Measurements from ENCODE around the gene TXNRD2.

The TXNRD2 gene

GRCh38 chr22:19902245-19902715 lies 39.3 kb downstream of the TXNRD2 start:
- DNase-seq = no peak

DNA sequence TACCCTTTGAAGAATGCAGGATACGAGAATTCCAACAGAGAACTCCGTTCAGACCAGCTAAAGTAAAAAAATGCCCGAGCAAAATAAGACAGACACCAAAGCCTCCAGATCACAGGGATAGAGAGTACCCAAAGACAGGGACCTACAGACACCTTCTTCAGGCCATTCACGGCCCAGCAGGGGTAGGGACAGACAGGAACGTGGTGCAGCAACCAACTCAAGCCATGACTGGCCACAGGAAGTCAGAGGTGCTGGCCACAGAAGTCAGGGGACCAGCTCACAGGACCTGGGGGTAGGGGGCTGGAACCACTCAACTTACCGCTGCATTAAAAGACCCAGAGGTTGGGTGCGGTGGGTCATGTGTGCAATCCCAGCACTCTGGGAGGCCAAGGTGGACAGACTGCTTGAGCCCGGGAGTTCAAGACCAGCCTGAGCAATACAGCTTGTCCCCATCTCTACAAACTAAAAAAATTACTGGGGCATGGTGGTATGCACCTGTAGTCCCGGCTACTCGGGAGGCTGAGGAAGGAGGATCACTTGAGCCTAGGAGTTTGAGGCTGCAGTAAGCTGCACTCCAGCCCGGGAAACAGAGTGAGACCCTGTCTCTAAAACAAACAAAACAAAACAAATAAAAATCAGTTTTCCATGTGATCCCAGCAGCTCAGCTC lies 39.9 kb downstream of the TXNRD2 start:
- DNase-seq = no peak

GRCh38 chr22:19900707-19901436 lies 40.7 kb downstream of the TXNRD2 start:
- DNase-seq = no peak

DNA sequence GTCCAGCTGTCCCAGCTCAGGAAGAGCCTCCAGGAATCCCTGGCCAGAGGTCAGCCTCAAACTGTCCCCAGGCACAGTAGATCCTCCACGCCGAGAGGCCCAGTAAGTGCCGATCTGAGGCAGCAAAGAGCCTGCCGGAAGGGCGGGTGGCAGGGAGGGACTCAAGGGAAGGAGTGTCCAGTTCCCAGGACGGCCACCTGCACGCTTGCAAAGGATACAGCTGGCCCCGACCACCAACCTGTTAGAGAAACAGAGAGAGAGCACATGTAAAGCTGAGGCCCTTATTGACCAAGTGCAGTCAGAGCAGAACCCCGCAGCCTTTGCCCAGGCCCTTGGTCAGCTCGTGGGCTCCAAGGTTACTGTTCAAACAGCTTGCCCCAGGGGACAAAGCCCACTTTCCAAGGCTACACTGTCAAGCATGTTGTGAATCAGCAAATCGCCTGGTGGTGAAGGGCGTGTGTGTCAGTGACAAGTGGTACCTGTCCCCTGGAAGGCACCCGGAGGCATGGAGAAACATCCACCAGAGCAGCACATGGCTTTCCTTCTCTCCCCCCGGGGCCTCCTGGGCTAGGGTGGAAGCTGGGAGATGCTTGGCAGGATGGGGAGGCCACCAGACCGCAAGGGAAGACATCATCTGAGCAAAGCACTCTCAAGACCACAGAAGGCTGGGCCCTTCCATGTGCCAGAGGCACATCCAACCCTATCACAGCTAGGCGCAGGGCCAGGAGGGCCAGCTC lies 42.6 kb downstream of the TXNRD2 start:
- no peak for DNase-seq

DNA sequence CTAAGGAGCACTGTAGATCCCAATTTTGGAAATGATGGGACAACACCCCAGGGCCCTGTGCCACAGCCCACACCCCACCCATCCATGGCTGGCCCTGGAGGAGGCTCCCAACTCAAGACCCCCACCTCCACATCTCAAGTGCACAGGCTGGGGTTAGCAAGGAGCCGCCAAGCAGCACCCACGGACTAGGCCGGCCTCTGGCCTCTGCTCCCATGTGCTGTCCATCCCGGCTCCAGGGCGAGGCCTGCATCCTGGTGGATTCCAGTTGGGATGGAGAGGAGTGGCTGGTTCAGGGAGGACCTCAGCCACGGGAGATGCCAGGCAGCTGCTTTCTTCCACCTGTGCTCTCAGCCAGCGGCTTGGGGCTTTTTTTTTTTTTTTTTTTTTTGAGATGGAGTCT lies 43.5 kb downstream of the TXNRD2 start:
- DNase-seq = no peak

- DNase-seq = no peak
These were observed 43.9 kb downstream of the TXNRD2 start for GRCh38 chr22:19897726-19898125.

- peak; percentile 40 for DNase-seq
These were observed 44.8 kb downstream of the TXNRD2 start for GRCh38 chr22:19896665-19897355.

GRCh38 chr22:19895160-19895849 lies 46.3 kb downstream of the TXNRD2 start:
- no peak for DNase-seq

GRCh38 chr22:19893363-19893762 lies 48.3 kb downstream of the TXNRD2 start:
- no peak for DNase-seq

GRCh38 chr22:19892925-19893324 lies 48.7 kb downstream of the TXNRD2 start:
- no peak for DNase-seq

GRCh38 chr22:19892257-19892879 lies 49.2 kb downstream of the TXNRD2 start:
- peak; percentile 79 for DNase-seq

GRCh38 chr22:19891317-19892256 lies 50.0 kb downstream of the TXNRD2 start:
- peak; percentile 92 for DNase-seq

DNA sequence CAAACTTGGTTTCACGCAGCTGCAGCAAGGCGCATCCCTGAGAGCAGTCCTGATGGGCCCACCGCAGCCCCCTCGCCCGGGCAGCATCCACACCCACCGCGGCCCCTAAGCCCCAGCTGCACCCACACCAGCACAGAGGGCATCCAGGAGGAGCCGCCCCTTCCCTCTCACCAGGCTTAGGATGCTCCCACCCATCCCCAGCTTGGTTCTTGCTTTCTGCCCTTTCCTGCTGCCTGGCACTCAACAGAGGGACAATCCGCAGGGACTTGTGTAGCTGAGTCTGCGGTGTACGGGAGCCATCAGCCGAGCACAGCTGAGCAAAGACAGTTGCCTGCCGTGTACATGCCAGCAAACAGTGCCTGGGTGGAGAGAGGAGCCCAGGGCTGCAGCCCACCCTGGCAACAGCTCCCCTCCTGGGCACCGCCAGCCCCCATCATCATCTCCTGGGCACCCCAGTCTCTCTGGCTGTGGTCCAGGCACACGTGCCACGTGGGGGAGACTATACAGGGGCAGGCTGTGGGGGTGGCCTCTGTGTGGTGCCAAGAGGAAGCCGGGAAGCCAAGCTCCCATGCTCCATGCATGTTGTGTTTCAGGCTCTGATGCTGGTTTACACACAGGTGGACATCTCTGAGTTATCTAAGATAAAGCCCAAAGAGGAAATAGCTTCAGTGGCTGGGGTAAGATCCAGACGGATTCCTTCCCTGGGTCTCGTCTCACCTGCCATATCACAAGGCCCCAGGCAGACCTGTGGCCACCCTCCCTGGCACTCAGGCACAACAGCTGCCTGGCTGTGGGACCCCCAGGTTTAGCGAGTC lies 50.9 kb downstream of the TXNRD2 start:
- no peak for DNase-seq

GRCh38 chr22:19889951-19890350 lies 51.7 kb downstream of the TXNRD2 start:
- DNase-seq = peak; percentile 60

DNA sequence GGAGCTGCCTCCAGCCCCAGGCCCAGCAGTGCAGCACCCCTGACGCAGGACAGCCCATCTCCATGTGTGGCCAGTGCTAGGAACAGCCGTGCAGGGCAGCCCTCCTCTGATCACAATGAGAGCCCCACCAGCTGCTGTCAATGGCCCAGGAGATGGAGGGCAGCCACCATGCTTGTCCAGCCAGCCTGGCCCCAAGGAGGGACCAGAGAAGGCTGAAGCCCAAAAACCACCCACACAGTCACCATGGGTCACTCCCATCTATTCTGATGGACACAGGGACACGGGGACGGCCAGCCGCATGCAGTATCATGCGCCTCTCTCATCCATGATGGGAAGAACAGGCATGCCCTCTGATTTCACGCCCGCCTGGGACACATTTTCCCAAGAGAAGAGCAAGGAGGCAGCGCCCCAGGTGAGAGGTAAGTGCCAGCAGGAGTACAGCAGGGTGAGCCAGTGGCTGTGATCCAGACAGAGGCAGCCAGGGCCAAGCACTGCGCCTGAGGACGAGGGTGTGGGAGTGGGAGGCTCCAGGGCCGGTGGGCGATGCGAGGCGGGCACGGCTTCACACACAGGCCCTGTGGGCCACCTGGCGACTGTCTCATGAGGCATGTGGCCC lies 53.4 kb downstream of the TXNRD2 start:
- DNase-seq = no peak

DNA sequence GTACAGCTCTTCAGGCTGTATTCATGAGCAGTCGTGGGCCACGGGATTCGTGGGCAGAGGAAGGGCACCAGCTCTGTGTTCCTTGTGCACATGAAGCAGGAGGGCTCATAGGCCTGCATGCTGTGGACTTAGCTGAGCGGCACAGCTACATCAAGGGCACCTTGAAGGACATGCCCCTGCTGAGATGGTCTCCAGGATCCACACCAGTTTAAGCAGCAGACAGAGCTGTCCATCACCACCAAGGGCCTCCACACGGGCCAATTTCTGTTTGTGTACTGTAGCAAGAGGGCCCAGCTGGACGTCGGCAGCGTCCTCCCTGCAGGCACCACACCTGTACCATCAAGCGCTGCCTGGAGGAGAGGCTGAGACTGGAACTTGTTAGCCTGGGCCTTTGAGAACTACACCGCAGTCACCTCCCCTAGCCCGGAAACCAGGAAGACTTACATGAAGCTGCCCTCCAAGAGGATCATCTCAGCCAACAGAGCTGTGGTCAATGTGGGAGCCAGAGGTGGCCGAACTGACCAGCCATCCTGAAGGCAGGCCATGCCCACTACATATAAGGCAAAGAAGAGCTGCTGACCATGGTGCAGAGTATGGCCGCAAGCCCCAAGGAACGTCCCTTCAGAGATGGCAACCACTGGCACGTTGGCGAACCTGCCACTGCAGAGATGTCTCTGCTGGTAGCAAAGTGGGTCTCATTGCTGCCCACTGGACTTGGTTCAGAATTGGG lies 54.2 kb downstream of the TXNRD2 start:
- DNase-seq = no peak

DNA sequence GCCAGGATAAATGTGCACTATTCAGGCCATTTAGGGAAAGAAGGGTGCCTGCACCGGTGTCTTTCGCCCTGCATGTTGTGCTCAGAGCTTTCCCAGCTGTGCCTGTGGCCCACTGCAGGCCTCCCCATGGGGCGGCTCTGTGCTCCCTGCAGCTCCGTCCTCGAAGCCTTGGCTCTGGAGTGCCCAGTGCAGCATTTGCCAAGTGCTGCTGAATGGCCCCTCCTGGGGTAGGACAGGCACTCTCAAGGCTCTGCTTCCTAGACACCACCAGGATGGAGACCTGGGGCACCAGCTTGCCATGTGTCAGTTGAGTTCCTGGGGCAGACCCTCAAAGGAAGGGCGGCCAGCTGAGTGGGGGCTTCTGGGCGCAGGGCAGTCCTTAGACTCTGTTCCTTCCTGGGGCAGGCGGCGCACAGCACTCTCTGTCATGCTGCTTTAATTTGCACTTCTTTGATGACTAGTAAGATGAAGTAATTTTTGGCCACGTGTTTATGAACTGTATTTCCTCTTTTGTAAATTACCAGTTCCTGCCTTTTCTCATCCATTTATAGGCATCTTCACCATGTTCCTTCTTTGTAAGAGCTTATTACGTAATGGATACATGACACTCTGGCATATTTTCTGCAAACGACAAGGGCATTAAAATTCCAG lies 54.9 kb downstream of the TXNRD2 start:
- DNase-seq = peak; percentile 40
